H1 (cell line): ENCODE results near the gene PSMB1. TPM values are rescaled to one million over a fixed set of nuclear protein-coding genes. Genes with fewer than 3 reads are reported as not detected.

Experiments
- CTCF ChIA-PET: fragments of 300-600 bp; sonication (Branson Sonifier 250); formaldehyde crosslinking; loops from one replicate; lab custom pipeline; 2021; ENCODE audit not compliant: partially characterized antibody; lab: Charles Lee
- POLR2A ChIA-PET: fragments of 300-600 bp; sonication (Branson Sonifier 250); formaldehyde crosslinking; loops from one replicate; lab custom pipeline; 2021; ENCODE audit warnings: inconsistent platforms; ENCODE audit not compliant: partially characterized antibody; lab: Charles Lee
- DNase-seq, 2 experiments: peaks; one replicate each; pipeline versions ENCODE4 v3.0.0 to v3.0.0-alpha.2; 2010 to 2022; ENCODE audit warnings: low spot score in 2 of 2, low read depth in 1 of 2, mixed read lengths in 1 of 2
- FAIRE-seq: peaks from 2 replicates; lab custom pipeline; 2011; peaks lifted over from hg19 to GRCh38; lab: Jason Lieb, UNC
- H2AFZ ChIP-seq: 2 replicates; pipeline ENCODE4 v1.8.1; 2012; ENCODE audit warnings: low read length, inconsistent platforms
- H2AK5ac ChIP-seq: 2 replicates; pipeline ENCODE4 v1.6.1; 2013; ENCODE audit warnings: low read depth, low read length
- H2BK120ac ChIP-seq: replicated peaks from 2 replicates; pipeline ENCODE3; 2013; ENCODE audit warnings: low read depth, low read length, inconsistent platforms
- H2BK12ac ChIP-seq: 2 replicates; pipeline ENCODE4 v1.6.1; 2013; ENCODE audit warnings: low read depth, low read length
- H2BK15ac ChIP-seq: 2 replicates; pipeline ENCODE4 v1.6.1; 2013; ENCODE audit warnings: low read length
- H2BK20ac ChIP-seq: 2 replicates; pipeline ENCODE4 v1.6.1; 2013; ENCODE audit warnings: low read length
- H2BK5ac ChIP-seq: 2 replicates; pipeline ENCODE4 v1.6.1; 2013; ENCODE audit warnings: low read depth, low read length
- H3K14ac ChIP-seq: 2 replicates; pipeline ENCODE4 v1.6.1; 2013; ENCODE audit warnings: inconsistent platforms; ENCODE audit not compliant: insufficient read length
- H3K18ac ChIP-seq: 2 replicates; pipeline ENCODE4 v1.6.1; 2013; ENCODE audit warnings: low read length; ENCODE audit errors: extremely low read depth
- H3K23ac ChIP-seq: 2 replicates; pipeline ENCODE4 v1.6.1; 2013; ENCODE audit warnings: inconsistent platforms; ENCODE audit not compliant: insufficient read length
- H3K23me2 ChIP-seq: 2 replicates; pipeline ENCODE4 v1.6.1; 2013; ENCODE audit warnings: low read depth, low read length
- H3K27ac ChIP-seq: 2 replicates; pipeline ENCODE4 v1.6.1; 2011; ENCODE audit warnings: low read depth, low read length, inconsistent platforms
- H3K27me3 ChIP-seq, 4 experiments: replicated peaks in 1 of 4; 1 replicate in 1 of 4; 2 replicates in 3 of 4; pipeline versions ENCODE4 v1.6.1 to v1.8.1; 2011 to 2013; ENCODE audit warnings: low read length in 3 of 4, mild to moderate bottlenecking in 3 of 4, inconsistent platforms in 2 of 4, mixed read lengths in 2 of 4, moderate library complexity in 1 of 4; ENCODE audit not compliant: control insufficient read depth in 3 of 4, insufficient read depth in 3 of 4; ENCODE audit errors: extremely low read depth in 1 of 4
- H3K36me3 ChIP-seq, 4 experiments: 2 replicates each; pipeline versions ENCODE4 v1.6.1 to v1.8.1; 2011 to 2013; ENCODE audit warnings: mild to moderate bottlenecking in 4 of 4, low read length in 3 of 4, moderate library complexity in 2 of 4, control low read depth in 1 of 4, inconsistent platforms in 1 of 4; ENCODE audit not compliant: insufficient read depth in 4 of 4, control insufficient read depth in 2 of 4
- H3K4ac ChIP-seq: replicated peaks from 2 replicates; pipeline ENCODE3; 2013; ENCODE audit warnings: low read length, low read depth, mixed read lengths, inconsistent platforms; ENCODE audit not compliant: insufficient read length
- H3K4me1 ChIP-seq, 4 experiments: replicated peaks in 1 of 4; 1 replicate in 1 of 4; 2 replicates in 3 of 4; pipeline versions ENCODE4 v1.6.1 to v1.8.1; 2011 to 2013; ENCODE audit warnings: low read length in 3 of 4, inconsistent platforms in 2 of 4, mixed read lengths in 1 of 4; ENCODE audit not compliant: insufficient read depth in 4 of 4, control insufficient read depth in 3 of 4
- H3K4me2 ChIP-seq, 2 experiments: 2 replicates each; pipeline versions ENCODE4 v1.6.1 to v1.8.1; 2011 to 2013; ENCODE audit warnings: low read depth in 2 of 2, low read length in 2 of 2, control low read depth in 1 of 2, inconsistent platforms in 1 of 2, mild to moderate bottlenecking in 1 of 2; ENCODE audit not compliant: insufficient read depth in 1 of 2
- H3K4me3 ChIP-seq, 4 experiments: fragments of 200-600, 300-600 bp in 1 of 4; sonication (generic), shearing (Covaris generic), sonication (Bioruptor Twin) in 1 of 4; 2 replicates each; pipeline versions ENCODE4 v1.5.1 to v1.8.1; 2011 to 2016; ENCODE audit warnings: low read length in 4 of 4, low read depth in 3 of 4, control low read depth in 2 of 4, inconsistent platforms in 2 of 4, mild to moderate bottlenecking in 2 of 4, mixed read lengths in 1 of 4, moderate library complexity in 1 of 4; ENCODE audit not compliant: insufficient read depth in 2 of 4; ENCODE audit errors: extremely low read depth in 1 of 4
- H3K56ac ChIP-seq: replicated peaks from 2 replicates; pipeline ENCODE3; 2013; ENCODE audit warnings: low read depth, mild to moderate bottlenecking, mixed read lengths, low read length, inconsistent platforms; ENCODE audit not compliant: insufficient read length
- H3K79me1 ChIP-seq: 2 replicates; pipeline ENCODE4 v1.6.1; 2013; ENCODE audit warnings: low read depth, low read length, control low read depth
- H3K79me2 ChIP-seq, 2 experiments: 2 replicates each; pipeline versions ENCODE4 v1.6.1 to v1.8.1; 2012 to 2013; ENCODE audit warnings: low read length in 2 of 2, mild to moderate bottlenecking in 2 of 2, inconsistent platforms in 1 of 2; ENCODE audit not compliant: insufficient read depth in 2 of 2, control insufficient read depth in 1 of 2
- H3K9ac ChIP-seq, 4 experiments: replicated peaks in 1 of 4; 1 replicate in 1 of 4; 2 replicates in 3 of 4; pipeline versions ENCODE4 v1.6.1 to v1.8.1; 2011 to 2013; ENCODE audit warnings: low read depth in 3 of 4, low read length in 3 of 4, control low read depth in 2 of 4, mild to moderate bottlenecking in 2 of 4, moderate library complexity in 2 of 4, inconsistent platforms in 1 of 4; ENCODE audit errors: extremely low read depth in 1 of 4
- H3K9me3 ChIP-seq, 2 experiments: 2 replicates each; pipeline versions ENCODE4 v1.6.1 to v1.8.1; 2012 to 2013; ENCODE audit warnings: mild to moderate bottlenecking in 2 of 2, moderate library complexity in 2 of 2, control low read depth in 1 of 2, inconsistent platforms in 1 of 2, low read depth in 1 of 2, low read length in 1 of 2, mixed read lengths in 1 of 2; ENCODE audit not compliant: insufficient read depth in 2 of 2
- H4K20me1 ChIP-seq, 2 experiments: replicated peaks in 1 of 2; 2 replicates each; pipeline versions ENCODE3 to v1.8.1; 2011 to 2013; ENCODE audit warnings: inconsistent platforms in 2 of 2, low read length in 2 of 2, mild to moderate bottlenecking in 1 of 2; ENCODE audit not compliant: insufficient read depth in 2 of 2, control insufficient read depth in 1 of 2
- H4K5ac ChIP-seq: 2 replicates; pipeline ENCODE4 v1.6.1; 2013; ENCODE audit warnings: low read length, low read depth, mixed read lengths, inconsistent platforms; ENCODE audit not compliant: insufficient read length
- H4K8ac ChIP-seq: 2 replicates; pipeline ENCODE4 v1.8.0; 2013; ENCODE audit warnings: mild to moderate bottlenecking, moderate library complexity, low read length, inconsistent platforms; ENCODE audit not compliant: insufficient read depth; ENCODE audit errors: extremely low read depth
- H4K91ac ChIP-seq: replicated peaks from 2 replicates; pipeline ENCODE3; 2013; ENCODE audit warnings: low read length, mixed read lengths, inconsistent platforms; ENCODE audit not compliant: insufficient read length
- ATF2 ChIP-seq: IDR thresholded peaks from 2 replicates; pipeline ENCODE4 v1.6.1; 2012; ENCODE audit warnings: low read length, inconsistent platforms
- CTCF ChIP-seq, 3 experiments: IDR thresholded peaks; 1 replicate in 2 of 3; 2 replicates in 1 of 3; pipeline versions ENCODE4 v1.5.1 to v1.6.1; 2011; ENCODE audit warnings: low read length in 3 of 3, mild to moderate bottlenecking in 3 of 3, inconsistent platforms in 2 of 3, low read depth in 1 of 3, moderate library complexity in 1 of 3; ENCODE audit not compliant: insufficient read depth in 1 of 3; ENCODE audit errors: control extremely low read depth in 1 of 3
- HDAC6 ChIP-seq: IDR thresholded peaks from one replicate; pipeline ENCODE4 v1.7.1; 2012; ENCODE audit warnings: low read depth, mild to moderate bottlenecking, inconsistent platforms, low read length, moderate library complexity
- JUND ChIP-seq: IDR thresholded peaks from 2 replicates; pipeline ENCODE4 v1.6.1; 2011; ENCODE audit warnings: mild to moderate bottlenecking, improper control_type of control experiment, low read length
- KDM5A ChIP-seq: fragments of 200-600 bp; IDR thresholded peaks from 2 replicates; pipeline ENCODE4 v1.7.1; 2012; ENCODE audit warnings: mild to moderate bottlenecking, low read length, inconsistent platforms, mixed read lengths
- NRF1 ChIP-seq: IDR thresholded peaks from 2 replicates; pipeline ENCODE4 v1.6.1; 2011; ENCODE audit warnings: mild to moderate bottlenecking, low read depth, low read length, improper control_type of control experiment
- PHF8 ChIP-seq: fragments of 200-600 bp; sonication (generic); conservative IDR thresholded peaks from 2 replicates; pipeline ENCODE4 v1.7.1; 2012; ENCODE audit warnings: low read depth, mild to moderate bottlenecking, inconsistent platforms, low read length, moderate library complexity
- WGBS, 2 experiments: shearing (Covaris generic) in 1 of 2; methylation state at CpG; one replicate each; pipeline versions ENCODE4 v1.1.6 to v1.1.7; 2013 to 2015; ENCODE audit warnings: low lambda C conversion rate in 2 of 2, mixed read lengths in 2 of 2, inconsistent platforms in 1 of 2, low coverage in 1 of 2, missing lambda C conversion rate in 1 of 2; ENCODE audit not compliant: insufficient replicate concordance in 2 of 2, insufficient coverage in 1 of 2, insufficient read length in 1 of 2; ENCODE audit errors: extremely low coverage in 1 of 2, missing lambda C conversion rate in 1 of 2; 5-methylcytosine and 5-hydroxymethylcytosine counted together
- polyA plus RNA-seq, 7 experiments: library from polyadenylated mRNA; depleted of rRNA in 3 of 7; stranded (reverse) in 5 of 7; unstranded in 2 of 7; fragments of >200 nt in 5 of 7; fragments of 200-250 nt in 2 of 7; gene quantifications; 1 replicate in 5 of 7; 2 replicates in 1 of 7; 4 replicates in 1 of 7; pipeline versions ENCODE4 v1.2.1 to v1.2.3, GENCODE V29; 2011 to 2013; ENCODE audit warnings: missing spikeins in 2 of 7, mixed read lengths in 2 of 7
- total RNA-seq: library from RNA; stranded (reverse); fragmentation: NEBNext Ultra II Directional; extraction: Animal tissue kit (Norgen Biotek cat#: 25700); gene quantifications from 2 replicates; pipeline ENCODE4 v1.2.1, GENCODE V29; 2021

Gene PSMB1
- total and polyA plus RNA-seq, 2 of the 8 experiments (the other 6 are each of a cell fraction or from before 2014, with no cell fraction given), result 237 to 609 TPM

- H2BK20ac ChIP-seq, result no peak overlapping the region
- no peaks in the 10 kb centered on the region for H3K4me1 ChIP-seq
- H4K5ac ChIP-seq, result no peak overlapping the region
- no peak overlapping the region for H3K18ac ChIP-seq
- no peak overlapping the region for H3K4me2 ChIP-seq
- H3K9ac ChIP-seq, result no peak overlapping the region
- no peak overlapping the region for H4K8ac ChIP-seq
- FAIRE-seq (no peak), DNase-seq (no peak)
- no peak overlapping the region for H3K56ac ChIP-seq
- POLR2A ChIA-PET, result interaction anchor here (1.9 kb wide), 1 partner anchor 233 kb away, joined by 6 read pairs; the partner anchor contains the start of gene DLL1
- no peak overlapping the region for H3K23ac ChIP-seq
- no peak overlapping the region for H2BK15ac ChIP-seq
- no peaks in the 10 kb centered on the region for H3K79me1 ChIP-seq
- no peak overlapping the region for H2AK5ac ChIP-seq
- H4K91ac ChIP-seq, result no peak overlapping the region
- H3K23me2 ChIP-seq, result no peaks in the 10 kb centered on the region
- WGBS, 2 experiments, result 85% methylated on average over 9 of the region's 9 CpGs; no CpG with 5 or more reads in 1 of the 2 experiments
- no peak overlapping the region for H2AFZ ChIP-seq
- no peaks in the 10 kb centered on the region for H3K36me3 ChIP-seq
- CTCF ChIA-PET, result interaction anchor here (0.8 to 2.0 kb wide), 16 partner anchors 13 to 733 kb away, joined by 3 to 6 read pairs (median 4); no protein-coding TSS in a partner anchor
- H3K27ac ChIP-seq, result no peak overlapping the region
- H3K4ac ChIP-seq, result no peak overlapping the region
- H2BK5ac ChIP-seq, result no peak overlapping the region
- no peaks in the 10 kb centered on the region for H3K79me2 ChIP-seq
- no peak overlapping the region for H2BK12ac ChIP-seq
- no peak overlapping the region for H2BK120ac ChIP-seq
- no peaks in the 10 kb centered on the region for H3K9me3 ChIP-seq
- no peak overlapping the region for H3K4me3 ChIP-seq
- no peaks in the 10 kb centered on the region for H3K27me3 ChIP-seq
- no peaks in the 10 kb centered on the region for H4K20me1 ChIP-seq
- H3K14ac ChIP-seq, result no peak overlapping the region
- no peak for TF ChIP-seq ATF2
- TF ChIP-seq JUND, result no peak
- no peak for TF ChIP-seq NRF1
- TF ChIP-seq KDM5A, result no peak
- TF ChIP-seq HDAC6, result no peak
- no peak for TF ChIP-seq CTCF (IDR thresholded peaks at IDR 0.05; ENCODE audit: control extremely low read depth in 1 of 3, insufficient read depth in 1 of 3, low read depth in 1 of 3, low read length in 3 of 3)
- no peak for TF ChIP-seq PHF8
Measured at GRCh38 chr6:170523256-170524171, 29.6 kb downstream of the PSMB1 start.
